IMR-90 (cell line): Measurements from ENCODE around the gene ATP8B4. TPM values are rescaled to one million over a fixed set of nuclear protein-coding genes. Genes with fewer than 3 reads are reported as not detected.

Experiments
- ATAC-seq: fragments of 200-7000 bp; cut with Tn5 transposase; 2 replicates; pipeline ENCODE4 v1.9.1; 2020; ENCODE audit warnings: low read depth, mild to moderate bottlenecking, moderate library complexity
- BruUV-seq: library from RNA; stranded (reverse); fragments of 400-500 nt; replicated peaks from 2 replicates; lab custom pipeline; 2021; lab: Mats Ljungman, UMichigan
- CTCF ChIA-PET: fragments of 300-600 bp; formaldehyde crosslinking; extraction: SDS; loops from one replicate; lab custom pipeline; 2021; ENCODE audit warnings: antibody characterized with exemption; lab: Yijun Ruan, JAX
- POLR2A ChIA-PET: fragments of 300-600 bp; sonication (Branson Sonifier 250); formaldehyde crosslinking; loops from one replicate; lab custom pipeline; 2022; ENCODE audit warnings: antibody characterized with exemption; ENCODE audit not compliant: unreplicated experiment; lab: Charles Lee
- DNase-seq: peaks from one replicate; pipeline ENCODE4 v3.0.0; 2013
- H2AFZ ChIP-seq: replicated peaks from 2 replicates; pipeline ENCODE3; 2013; ENCODE audit warnings: low read length, mild to moderate bottlenecking; ENCODE audit not compliant: poor library complexity
- H2AK5ac ChIP-seq: 2 replicates; pipeline ENCODE4 v1.6.1; 2013; ENCODE audit warnings: low read depth, low read length, inconsistent platforms
- H2AK9ac ChIP-seq: replicated peaks from 2 replicates; pipeline ENCODE3; 2013; ENCODE audit warnings: mild to moderate bottlenecking, low read depth, low read length, moderate library complexity; ENCODE audit not compliant: poor library complexity
- H2BK120ac ChIP-seq: 2 replicates; pipeline ENCODE4 v1.6.1; 2013; ENCODE audit warnings: low read depth, low read length, inconsistent platforms
- H2BK15ac ChIP-seq: 3 replicates; pipeline ENCODE4 v1.6.1; 2013; ENCODE audit warnings: low read depth, low read length, inconsistent platforms
- H2BK20ac ChIP-seq: 2 replicates; pipeline ENCODE4 v1.6.1; 2013; ENCODE audit warnings: low read depth, mild to moderate bottlenecking, inconsistent platforms, low read length, moderate library complexity
- H2BK5ac ChIP-seq: 2 replicates; pipeline ENCODE4 v1.6.1; 2013; ENCODE audit warnings: mild to moderate bottlenecking, low read depth, low read length, inconsistent platforms; ENCODE audit not compliant: poor library complexity, severe bottlenecking
- H3K14ac ChIP-seq: replicated peaks from 2 replicates; pipeline ENCODE4 v1.6.1; 2013; ENCODE audit warnings: low read depth, low read length, inconsistent platforms
- H3K18ac ChIP-seq: 2 replicates; pipeline ENCODE4 v1.6.1; 2013; ENCODE audit warnings: low read depth, low read length, control low read depth
- H3K23ac ChIP-seq: 2 replicates; pipeline ENCODE4 v1.6.1; 2013; ENCODE audit warnings: low read depth, low read length, inconsistent platforms
- H3K27ac ChIP-seq: 2 replicates; pipeline ENCODE4 v1.5.1; 2013; ENCODE audit warnings: mild to moderate bottlenecking, control low read depth, low read length; ENCODE audit not compliant: insufficient read depth
- H3K27me3 ChIP-seq: 2 replicates; pipeline ENCODE4 v1.6.1; 2013; ENCODE audit warnings: low read length; ENCODE audit not compliant: control insufficient read depth, insufficient read depth
- H3K36me3 ChIP-seq: 2 replicates; pipeline ENCODE4 v1.6.1; 2013; ENCODE audit warnings: low read length, mixed read lengths; ENCODE audit not compliant: control insufficient read depth, insufficient read depth
- H3K4ac ChIP-seq: 2 replicates; pipeline ENCODE4 v1.6.1; 2013; ENCODE audit warnings: low read depth, low read length, inconsistent platforms
- H3K4me1 ChIP-seq: 2 replicates; pipeline ENCODE4 v1.6.1; 2013; ENCODE audit warnings: low read length, mixed read lengths; ENCODE audit not compliant: control insufficient read depth, insufficient read depth
- H3K4me2 ChIP-seq: 2 replicates; pipeline ENCODE4 v1.6.1; 2013; ENCODE audit warnings: low read depth, mild to moderate bottlenecking, control low read depth, low read length, moderate library complexity
- H3K4me3 ChIP-seq: 2 replicates; pipeline ENCODE4 v1.5.1; 2013; ENCODE audit warnings: low read depth, mild to moderate bottlenecking, control low read depth, low read length, moderate library complexity; ENCODE audit not compliant: insufficient read depth
- H3K56ac ChIP-seq: 2 replicates; pipeline ENCODE4 v1.6.1; 2013; ENCODE audit warnings: low read length, inconsistent platforms; ENCODE audit not compliant: insufficient read depth; ENCODE audit errors: extremely low read depth
- H3K79me1 ChIP-seq, 2 experiments: 2 replicates each; pipeline ENCODE4 v1.6.1; 2013; ENCODE audit warnings: low read length in 2 of 2, inconsistent platforms in 1 of 2, low read depth in 1 of 2
- H3K9ac ChIP-seq: 2 replicates; pipeline ENCODE4 v1.6.1; 2013; ENCODE audit warnings: low read depth, low read length, control low read depth
- H3K9me1 ChIP-seq: 2 replicates; pipeline ENCODE4 v1.6.1; 2013; ENCODE audit warnings: low read length, inconsistent platforms; ENCODE audit not compliant: insufficient read depth
- H3K9me3 ChIP-seq: 2 replicates; pipeline ENCODE4 v1.6.1; 2013; ENCODE audit warnings: low read length; ENCODE audit not compliant: control insufficient read depth, insufficient read depth
- H4K20me1 ChIP-seq: 2 replicates; pipeline ENCODE4 v1.6.1; 2013; ENCODE audit warnings: low read length, inconsistent platforms; ENCODE audit not compliant: insufficient read depth
- H4K5ac ChIP-seq: 2 replicates; pipeline ENCODE4 v1.6.1; 2013; ENCODE audit warnings: mild to moderate bottlenecking, low read depth, low read length, control low read depth
- H4K8ac ChIP-seq, 2 experiments: 2 replicates each; pipeline ENCODE4 v1.6.1; 2013; ENCODE audit warnings: low read depth in 2 of 2, low read length in 2 of 2, control low read depth in 1 of 2, inconsistent platforms in 1 of 2
- H4K91ac ChIP-seq: 2 replicates; pipeline ENCODE4 v1.6.1; 2013; ENCODE audit warnings: low read depth, low read length, inconsistent platforms; ENCODE audit not compliant: insufficient read depth
- BHLHE40 ChIP-seq: fragments of 150-350 bp; IDR thresholded peaks from 2 replicates; pipeline ENCODE4 v1.6.1; 2016; ENCODE audit warnings: mild to moderate bottlenecking, low read depth, low read length
- CHD1 ChIP-seq: IDR thresholded peaks from 2 replicates; pipeline ENCODE4 v1.6.1; 2012; ENCODE audit warnings: low read depth, low read length, improper control_type of control experiment
- ELK1 ChIP-seq: fragments of 150-350 bp; IDR thresholded peaks from 2 replicates; pipeline ENCODE4 v1.6.1; 2016; ENCODE audit warnings: low read depth, mild to moderate bottlenecking, low read length, moderate library complexity, borderline replicate concordance
- FOS ChIP-seq: fragments of 150-350 bp; IDR thresholded peaks from 2 replicates; pipeline ENCODE4 v1.6.1; 2016; ENCODE audit warnings: low read depth, low read length
- MAZ ChIP-seq: IDR thresholded peaks from 2 replicates; pipeline ENCODE4 v1.6.1; 2012; ENCODE audit warnings: low read depth, mild to moderate bottlenecking, low read length, improper control_type of control experiment, moderate library complexity, borderline replicate concordance
- NFE2L2 ChIP-seq: fragments of 150-350 bp; IDR thresholded peaks from 2 replicates; pipeline ENCODE4 v1.6.1; 2016; ENCODE audit warnings: low read depth, mild to moderate bottlenecking, low read length
- RAD21 ChIP-seq: IDR thresholded peaks from 2 replicates; pipeline ENCODE4 v1.6.1; 2012; ENCODE audit warnings: low read length, improper control_type of control experiment
- RCOR1 ChIP-seq: IDR thresholded peaks from 2 replicates; pipeline ENCODE4 v1.6.1; 2012; ENCODE audit warnings: mild to moderate bottlenecking, low read length, improper control_type of control experiment; ENCODE audit not compliant: insufficient replicate concordance
- SMC3 ChIP-seq: fragments of 150-350 bp; IDR thresholded peaks from 2 replicates; pipeline ENCODE4 v1.6.1; 2016; ENCODE audit warnings: low read depth, mild to moderate bottlenecking, antibody characterized with exemption, low read length, moderate library complexity
- USF2 ChIP-seq: fragments of 150-350 bp; IDR thresholded peaks from 2 replicates; pipeline ENCODE4 v1.6.1; 2017; ENCODE audit warnings: mild to moderate bottlenecking, antibody characterized with exemption, low read length, low read depth
- WGBS, 2 experiments: methylation state at CpG; one replicate each; pipeline versions ENCODE4 v1.1.5 to v1.1.7; 2013; ENCODE audit warnings: missing lambda C conversion rate in 2 of 2; ENCODE audit not compliant: insufficient read length in 1 of 2; ENCODE audit errors: extremely low coverage in 2 of 2; 5-methylcytosine and 5-hydroxymethylcytosine counted together
- dilution Hi-C: fragments of 300-500 bp; cut with HindIII; formaldehyde crosslinking; loops from one replicate; pipeline ENCODE4 v1.14.3; 2018; ENCODE audit warnings: low sequenced_read_pairs; ENCODE audit not compliant: unreplicated experiment
- in situ Hi-C: fragments of 300-500 bp; cut with MboI; formaldehyde crosslinking; loops from 3 replicates; pipeline ENCODE4 v1.14.3; 2019; ENCODE audit warnings: low sequenced_read_pairs, inconsistent platforms, mixed read lengths
- intact Hi-C: fragments of 100-400 bp; cut with micrococcal nuclease; formaldehyde crosslinking; loops from 2 replicates; pipeline ENCODE4 v1.10.0; 2022
- polyA plus RNA-seq, 3 experiments: library from polyadenylated mRNA; depleted of rRNA; stranded (reverse); fragments of >200 nt; gene quantifications; 2 replicates each; pipeline ENCODE4 v1.2.3, GENCODE V29; 2012; ENCODE audit warnings: low replicate concordance in 1 of 3
- total RNA-seq: library from RNA; depleted of rRNA; stranded (reverse); fragments of >200 nt; gene quantifications from 2 replicates; pipeline ENCODE4 v1.2.3, GENCODE V29; 2012
- TF ChIP-seq, protein P1 (sequence below): conservative IDR thresholded peaks from 2 replicates; pipeline ENCODE4 v1.5.1; 2012; ENCODE audit warnings: mild to moderate bottlenecking, low read depth, low read length, improper control_type of control experiment

The ATP8B4 gene
- total and polyA plus RNA-seq, 2 of the 4 experiments (the other 2 are of a cell fraction): 0.12 to 0.54 TPM

- Histone ChIP-seq H3K4me2 (no peak overlapping the region), H3K18ac (peak overlapping the region; percentile 74), H3K23ac (peak overlapping the region; percentile 66), H3K4me1 (peaks cover 11% of the 10 kb centered on the region), H3K56ac (peak overlapping the region; percentile 30; the same call in 1 of the 2 replicates), H2BK5ac (peak overlapping the region; percentile 72), H3K14ac (peak overlapping the region; percentile 74), H3K27ac (peak overlapping the region; percentile 70), H3K27me3 (no peaks in the 10 kb centered on the region), H2AK9ac (peak overlapping the region; percentile 18), H3K9me1 (no peaks in the 10 kb centered on the region), H4K91ac (peak overlapping the region; percentile 97), H3K79me1 (no peaks in the 10 kb centered on the region), H3K9me3 (no peaks in the 10 kb centered on the region), H2AFZ (peak overlapping the region; percentile 79), H2BK120ac (peak overlapping the region; percentile 98), H3K36me3 (no peaks in the 10 kb centered on the region), H3K4ac (peak overlapping the region; percentile 95), H2BK20ac (peak overlapping the region; percentile 95), H4K20me1 (no peaks in the 10 kb centered on the region), H3K9ac (peak overlapping the region; percentile 35), H2BK15ac (peak overlapping the region; percentile 89; the same call in 2 of the 3 replicates), H4K5ac (peak overlapping the region; percentile 72), H3K4me3 (no peak overlapping the region), H2AK5ac (peak overlapping the region; percentile 88), H4K8ac (peak overlapping the region; percentile 75 to 92)
- ATAC-seq (peak; percentile 98), DNase-seq (peak; percentile 87)
- CTCF ChIA-PET: interaction anchor here (0.6 to 1.9 kb wide), 11 partner anchors 9 to 766 kb away, joined by 3 to 14 read pairs (median 3); partner anchors contain the start of gene FGF7
- no TSS peak for BruUV-seq
- in situ Hi-C loops (no loop called here), intact Hi-C loops (loop anchor here (1.0 to 5.0 kb wide), 10 partner anchors 102 to 769 kb away; partner anchors contain the start of gene DTWD1), dilution Hi-C loops (no loop called here)
- peak; percentile 87 for TF ChIP-seq RAD21
- TF ChIP-seq USF2: peak; percentile 84
- peak; percentile 58; the same call in 1 of the 2 replicates for TF ChIP-seq MAZ
- TF ChIP-seq, protein P1, sequence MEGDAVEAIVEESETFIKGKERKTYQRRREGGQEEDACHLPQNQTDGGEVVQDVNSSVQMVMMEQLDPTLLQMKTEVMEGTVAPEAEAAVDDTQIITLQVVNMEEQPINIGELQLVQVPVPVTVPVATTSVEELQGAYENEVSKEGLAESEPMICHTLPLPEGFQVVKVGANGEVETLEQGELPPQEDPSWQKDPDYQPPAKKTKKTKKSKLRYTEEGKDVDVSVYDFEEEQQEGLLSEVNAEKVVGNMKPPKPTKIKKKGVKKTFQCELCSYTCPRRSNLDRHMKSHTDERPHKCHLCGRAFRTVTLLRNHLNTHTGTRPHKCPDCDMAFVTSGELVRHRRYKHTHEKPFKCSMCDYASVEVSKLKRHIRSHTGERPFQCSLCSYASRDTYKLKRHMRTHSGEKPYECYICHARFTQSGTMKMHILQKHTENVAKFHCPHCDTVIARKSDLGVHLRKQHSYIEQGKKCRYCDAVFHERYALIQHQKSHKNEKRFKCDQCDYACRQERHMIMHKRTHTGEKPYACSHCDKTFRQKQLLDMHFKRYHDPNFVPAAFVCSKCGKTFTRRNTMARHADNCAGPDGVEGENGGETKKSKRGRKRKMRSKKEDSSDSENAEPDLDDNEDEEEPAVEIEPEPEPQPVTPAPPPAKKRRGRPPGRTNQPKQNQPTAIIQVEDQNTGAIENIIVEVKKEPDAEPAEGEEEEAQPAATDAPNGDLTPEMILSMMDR: peak; percentile 88
- no peak for TF ChIP-seq NFE2L2
- peak; percentile 44; the same call in 1 of the 2 replicates for TF ChIP-seq BHLHE40
- peak; percentile 91 for TF ChIP-seq SMC3
- no peak for TF ChIP-seq RCOR1
- TF ChIP-seq FOS: 0 out of 2 replicates have a peak, but pooled peaks have one; percentile 7
- TF ChIP-seq ELK1: no peak
- no peak for TF ChIP-seq CHD1
- WGBS, 2 experiments: 30% methylated on average over 3 of the region's 13 CpGs; no CpG with 5 or more reads in 1 of the 2 experiments
- POLR2A ChIA-PET: interaction anchor here (0.8 to 0.9 kb wide), 2 partner anchors 382 to 537 kb away, joined by 3 read pairs; partner anchors contain the start of gene DTWD1
These were observed 115.2 kb downstream of the ATP8B4 start for GRCh38 chr15:50003786-50004334.
